Measurements from ENCODE around the gene ZNF316.

GRCh38 chr7:6691609-6692106, 54.5 kb downstream of the ZNF316 start:
- no peak for TF ChIP-seq CTCF (IDR thresholded peaks at IDR 0.05)
- TF ChIP-seq POLR2AphosphoS5 (IDR thresholded peaks at IDR 0.05): no peak
- no peak for TF ChIP-seq POLR2A (IDR thresholded peaks at IDR 0.05)

Data from gastroesophageal sphincter (tissue), 3 donors.